ENCODE results near the gene ZNF888. TPM values are rescaled to one million over a fixed set of nuclear protein-coding genes. Genes with fewer than 3 reads are reported as not detected.

The ZNF888 gene
- total RNA-seq, 1 experiment from 2014 or later, result 13.4 TPM

- no peak overlapping the region for H3T11ph ChIP-seq (ENCODE audit: low read length)
- H2BK12ac ChIP-seq (ENCODE audit: insufficient read length, low read depth, low read length), result no peak overlapping the region
- H3K4me1 ChIP-seq (ENCODE audit: insufficient read depth, low read length), result no peaks in the 10 kb centered on the region
- H3K23me2 ChIP-seq (ENCODE audit: insufficient read length, low read depth, low read length, poor library complexity, severe bottlenecking), result peaks cover 9% of the 10 kb centered on the region
- no peak overlapping the region for H3K4ac ChIP-seq (ENCODE audit: low read depth, low read length)
- H3K18ac ChIP-seq (ENCODE audit: insufficient read length, low read depth, low read length), result no peak overlapping the region
- no peaks in the 10 kb centered on the region for H4K20me1 ChIP-seq (ENCODE audit: control insufficient read depth, insufficient read depth, insufficient read length)
- no peaks in the 10 kb centered on the region; the same call in 1 of the 2 replicates for H3K27me3 Mint-ChIP-seq (ENCODE audit: low read depth)
- peaks cover 21 to 22% of the 10 kb centered on the region in 2 experiments for H3K4me1 Mint-ChIP-seq
- H3K79me2 ChIP-seq (ENCODE audit: insufficient read depth, low read length), result no peaks in the 10 kb centered on the region; the same call in 1 of the 2 replicates
- no peak overlapping the region for H2BK5ac ChIP-seq (ENCODE audit: insufficient read length, low read length)
- H2BK20ac ChIP-seq (ENCODE audit: low read depth, low read length, poor library complexity, severe bottlenecking), result no peak overlapping the region
- H3K4me3 Mint-ChIP-seq, result no peak overlapping the region
- H3K23ac ChIP-seq (ENCODE audit: insufficient read length, low read depth, low read length), result no peak overlapping the region
- peaks cover 42 to 55% (median 47%) of the 10 kb centered on the region in 3 experiments for H3K36me3 Mint-ChIP-seq (ENCODE audit: insufficient read depth in 1 of 3, low read depth in 3 of 3)
- H3K14ac ChIP-seq (ENCODE audit: insufficient read depth, low read length), result no peak overlapping the region
- H3K9me3 Mint-ChIP-seq, result peaks cover 0 to 5% of the 10 kb centered on the region in 2 experiments
- H2AFZ ChIP-seq (ENCODE audit: low read length), result no peak overlapping the region
- H3K9me3 ChIP-seq (ENCODE audit: control insufficient read depth, low read depth, low read length), result peaks cover 6% of the 10 kb centered on the region
- no peak overlapping the region for H2AK5ac ChIP-seq (ENCODE audit: insufficient read length, low read length)
- peaks cover 2% of the 10 kb centered on the region for H3K79me1 ChIP-seq (ENCODE audit: insufficient read depth, low read depth, low read length, poor library complexity, severe bottlenecking)
- DNase-seq, result no peak
- H3K56ac ChIP-seq (ENCODE audit: insufficient read length, low read depth, low read length), result no peak overlapping the region
- no peaks in the 10 kb centered on the region for H3K27me3 ChIP-seq (ENCODE audit: insufficient read depth, low read length)
- no peak overlapping the region for H3K4me2 ChIP-seq (ENCODE audit: insufficient read depth, insufficient read length, low read length)
- H2BK15ac ChIP-seq (ENCODE audit: low read depth, low read length), result no peak overlapping the region
- H4K8ac ChIP-seq (replicated peaks; ENCODE audit: insufficient read length, low read depth, low read length), result no peak overlapping the region
- no peak overlapping the region for H3K9ac ChIP-seq (ENCODE audit: extremely low read depth, insufficient read length, low read length)
- TF ChIP-seq CTCF (conservative IDR thresholded peaks at IDR 0.05), result no peak
- no peak overlapping the region for H4K5ac ChIP-seq (ENCODE audit: insufficient read length, low read depth, low read length)
- no peak overlapping the region for H4K91ac ChIP-seq (ENCODE audit: insufficient read length, low read depth, low read length)
- no peak overlapping the region for H2BK120ac ChIP-seq (ENCODE audit: low read depth, low read length, poor library complexity, severe bottlenecking)
- no CpG with 5 or more reads among the region's 11 CpGs for WGBS (ENCODE audit: extremely low coverage, insufficient read length, low lambda C conversion rate)
- no peak overlapping the region for H3K27ac Mint-ChIP-seq
- no peak overlapping the region for H3K27ac ChIP-seq (ENCODE audit: insufficient read length, low read depth, low read length)
These were observed 36.5 kb upstream of the ZNF888 start for GRCh38 chr19:52959613-52960295.

Data from H9 (cell line).